HL-60 (cell line): ENCODE results near the gene P2RY12.

ENCODE experiments used
- DNase-seq, 2 experiments: peaks; one replicate each; pipeline ENCODE4 v3.0.0-alpha.2; 2010 to 2020; ENCODE audit warnings: low read depth in 1 of 2, low spot score in 1 of 2
- H3K27ac ChIP-seq: fragments of 250-450 bp; sonication (Bioruptor Pico); replicated peaks from 2 replicates; pipeline ENCODE4 v1.5.1; 2020; ENCODE audit warnings: mild to moderate bottlenecking, moderate library complexity
- H3K27me3 ChIP-seq: fragments of 250-450 bp; sonication (Bioruptor Pico); 2 replicates; pipeline ENCODE4 v1.5.1; 2021; ENCODE audit warnings: mild to moderate bottlenecking, moderate library complexity; ENCODE audit not compliant: insufficient read depth, poor library complexity, severe bottlenecking
- H3K4me3 ChIP-seq: replicated peaks from 2 replicates; pipeline ENCODE4 v1.5.1; 2011; ENCODE audit warnings: mild to moderate bottlenecking, control low read depth, low read length; ENCODE audit not compliant: insufficient read depth
- GABPA ChIP-seq: IDR thresholded peaks from 2 replicates; pipeline ENCODE4 v1.6.1; 2012; ENCODE audit warnings: low read depth
- POLR2AphosphoS5 ChIP-seq: IDR thresholded peaks from 2 replicates; pipeline ENCODE4 v1.6.1; 2012; ENCODE audit warnings: low read depth
- SPI1 ChIP-seq: IDR thresholded peaks from 2 replicates; pipeline ENCODE4 v1.6.1; 2012; ENCODE audit warnings: low read depth, mild to moderate bottlenecking, borderline replicate concordance
- TF ChIP-seq, protein P1 (sequence below): IDR thresholded peaks from one replicate; pipeline ENCODE4 v1.5.1; 2011; ENCODE audit warnings: low read length, control low read depth, inconsistent platforms; ENCODE audit not compliant: insufficient read depth
- TF ChIP-seq, protein P2 (sequence below): IDR thresholded peaks from 2 replicates; pipeline ENCODE4 v1.6.1; 2012; ENCODE audit warnings: low read depth; ENCODE audit not compliant: insufficient replicate concordance

The P2RY12 gene

DNA sequence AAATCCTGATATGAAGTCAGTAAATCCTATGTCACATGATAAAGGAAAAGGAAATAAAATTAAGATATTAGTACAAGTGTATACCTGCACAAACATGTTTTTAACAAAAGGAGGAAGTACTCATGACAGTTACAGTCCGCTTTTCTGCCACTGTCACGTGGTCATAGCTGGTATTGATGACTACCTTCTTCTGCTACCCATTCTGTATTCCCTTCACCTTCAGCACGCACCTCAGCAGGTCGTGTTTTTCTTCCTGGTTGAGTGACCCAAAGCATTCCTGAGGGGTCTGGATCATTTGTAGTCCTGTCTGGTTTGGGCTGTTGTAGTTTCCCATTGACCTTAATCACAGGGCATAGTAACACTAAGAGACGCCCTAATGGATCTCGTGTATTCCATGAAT lies 35.3 kb upstream of the P2RY12 start:
- H3K27ac ChIP-seq, result no peak overlapping the region
- no peaks in the 10 kb centered on the region for H3K27me3 ChIP-seq
- no peak for DNase-seq
- H3K4me3 ChIP-seq, result no peak overlapping the region
- no peak for TF ChIP-seq SPI1
- no peak for TF ChIP-seq GABPA
- TF ChIP-seq, protein P1, sequence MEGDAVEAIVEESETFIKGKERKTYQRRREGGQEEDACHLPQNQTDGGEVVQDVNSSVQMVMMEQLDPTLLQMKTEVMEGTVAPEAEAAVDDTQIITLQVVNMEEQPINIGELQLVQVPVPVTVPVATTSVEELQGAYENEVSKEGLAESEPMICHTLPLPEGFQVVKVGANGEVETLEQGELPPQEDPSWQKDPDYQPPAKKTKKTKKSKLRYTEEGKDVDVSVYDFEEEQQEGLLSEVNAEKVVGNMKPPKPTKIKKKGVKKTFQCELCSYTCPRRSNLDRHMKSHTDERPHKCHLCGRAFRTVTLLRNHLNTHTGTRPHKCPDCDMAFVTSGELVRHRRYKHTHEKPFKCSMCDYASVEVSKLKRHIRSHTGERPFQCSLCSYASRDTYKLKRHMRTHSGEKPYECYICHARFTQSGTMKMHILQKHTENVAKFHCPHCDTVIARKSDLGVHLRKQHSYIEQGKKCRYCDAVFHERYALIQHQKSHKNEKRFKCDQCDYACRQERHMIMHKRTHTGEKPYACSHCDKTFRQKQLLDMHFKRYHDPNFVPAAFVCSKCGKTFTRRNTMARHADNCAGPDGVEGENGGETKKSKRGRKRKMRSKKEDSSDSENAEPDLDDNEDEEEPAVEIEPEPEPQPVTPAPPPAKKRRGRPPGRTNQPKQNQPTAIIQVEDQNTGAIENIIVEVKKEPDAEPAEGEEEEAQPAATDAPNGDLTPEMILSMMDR, result no peak
- TF ChIP-seq, protein P2, sequence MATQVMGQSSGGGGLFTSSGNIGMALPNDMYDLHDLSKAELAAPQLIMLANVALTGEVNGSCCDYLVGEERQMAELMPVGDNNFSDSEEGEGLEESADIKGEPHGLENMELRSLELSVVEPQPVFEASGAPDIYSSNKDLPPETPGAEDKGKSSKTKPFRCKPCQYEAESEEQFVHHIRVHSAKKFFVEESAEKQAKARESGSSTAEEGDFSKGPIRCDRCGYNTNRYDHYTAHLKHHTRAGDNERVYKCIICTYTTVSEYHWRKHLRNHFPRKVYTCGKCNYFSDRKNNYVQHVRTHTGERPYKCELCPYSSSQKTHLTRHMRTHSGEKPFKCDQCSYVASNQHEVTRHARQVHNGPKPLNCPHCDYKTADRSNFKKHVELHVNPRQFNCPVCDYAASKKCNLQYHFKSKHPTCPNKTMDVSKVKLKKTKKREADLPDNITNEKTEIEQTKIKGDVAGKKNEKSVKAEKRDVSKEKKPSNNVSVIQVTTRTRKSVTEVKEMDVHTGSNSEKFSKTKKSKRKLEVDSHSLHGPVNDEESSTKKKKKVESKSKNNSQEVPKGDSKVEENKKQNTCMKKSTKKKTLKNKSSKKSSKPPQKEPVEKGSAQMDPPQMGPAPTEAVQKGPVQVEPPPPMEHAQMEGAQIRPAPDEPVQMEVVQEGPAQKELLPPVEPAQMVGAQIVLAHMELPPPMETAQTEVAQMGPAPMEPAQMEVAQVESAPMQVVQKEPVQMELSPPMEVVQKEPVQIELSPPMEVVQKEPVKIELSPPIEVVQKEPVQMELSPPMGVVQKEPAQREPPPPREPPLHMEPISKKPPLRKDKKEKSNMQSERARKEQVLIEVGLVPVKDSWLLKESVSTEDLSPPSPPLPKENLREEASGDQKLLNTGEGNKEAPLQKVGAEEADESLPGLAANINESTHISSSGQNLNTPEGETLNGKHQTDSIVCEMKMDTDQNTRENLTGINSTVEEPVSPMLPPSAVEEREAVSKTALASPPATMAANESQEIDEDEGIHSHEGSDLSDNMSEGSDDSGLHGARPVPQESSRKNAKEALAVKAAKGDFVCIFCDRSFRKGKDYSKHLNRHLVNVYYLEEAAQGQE, result no peak
- TF ChIP-seq POLR2AphosphoS5, result no peak

DNA sequence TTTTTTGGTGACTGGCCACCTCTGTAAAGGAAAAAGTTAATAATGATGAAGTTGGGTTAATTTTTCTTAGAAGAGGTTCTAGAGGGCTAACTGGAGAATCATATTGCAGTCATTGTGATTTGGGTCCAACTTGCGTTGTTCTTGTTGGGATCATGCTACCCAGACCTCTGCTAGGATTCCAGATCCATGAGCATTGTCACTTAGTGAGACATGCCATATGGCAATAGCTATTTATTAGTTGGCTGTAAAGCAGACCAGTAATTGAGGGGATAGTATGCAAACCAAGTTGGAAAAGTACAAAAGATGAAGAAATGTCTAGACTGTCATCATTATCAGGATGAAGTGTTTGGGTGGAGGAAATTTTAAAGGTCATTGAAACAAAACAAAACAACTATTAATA lies 30.7 kb upstream of the P2RY12 start:
- TF ChIP-seq, protein P2, result no peak
- TF ChIP-seq POLR2AphosphoS5 (no peak), SPI1 (no peak), GABPA (no peak)
- TF ChIP-seq, protein P1, result no peak
- no peak overlapping the region for H3K27ac ChIP-seq
- no peak overlapping the region for H3K4me3 ChIP-seq
- H3K27me3 ChIP-seq, result no peaks in the 10 kb centered on the region
- DNase-seq, result no peak

DNA sequence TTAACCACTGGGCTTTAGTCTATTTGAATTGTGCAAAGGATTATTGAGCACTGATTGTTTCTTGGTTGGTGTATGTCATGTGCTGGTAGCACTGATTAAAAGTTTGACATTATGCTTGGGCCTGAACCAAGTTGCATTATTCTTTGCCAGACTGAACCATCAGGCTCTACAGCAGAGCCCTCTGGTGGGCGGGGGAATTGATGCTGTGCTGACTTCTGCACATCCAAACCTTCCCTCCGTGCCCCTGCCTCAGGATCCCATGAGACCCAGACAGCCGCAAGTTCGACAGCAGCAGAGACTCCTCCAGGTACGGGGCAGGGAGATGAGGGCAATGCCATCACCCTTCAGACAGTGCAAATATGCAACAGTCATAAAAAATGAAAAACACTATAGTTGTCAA lies 28.4 kb upstream of the P2RY12 start:
- TF ChIP-seq, protein P2, result no peak
- TF ChIP-seq, protein P1, result no peak
- no peak for TF ChIP-seq GABPA
- no peak for TF ChIP-seq SPI1
- no peak for TF ChIP-seq POLR2AphosphoS5
- Histone ChIP-seq H3K4me3 (no peak overlapping the region), H3K27ac (no peak overlapping the region), H3K27me3 (no peaks in the 10 kb centered on the region)
- DNase-seq, result no peak
